ENCODE data around the gene MEF2A.

Gene MEF2A

GRCh38 chr15:99605990-99606389 lies 40.2 kb downstream of the MEF2A start:
- TF ChIP-seq ZFX (IDR thresholded peaks at IDR 0.05) (no peak), CTCF (conservative IDR thresholded peaks at IDR 0.05) (no peak)
- no peak overlapping the region for H3K27ac ChIP-seq

DNA sequence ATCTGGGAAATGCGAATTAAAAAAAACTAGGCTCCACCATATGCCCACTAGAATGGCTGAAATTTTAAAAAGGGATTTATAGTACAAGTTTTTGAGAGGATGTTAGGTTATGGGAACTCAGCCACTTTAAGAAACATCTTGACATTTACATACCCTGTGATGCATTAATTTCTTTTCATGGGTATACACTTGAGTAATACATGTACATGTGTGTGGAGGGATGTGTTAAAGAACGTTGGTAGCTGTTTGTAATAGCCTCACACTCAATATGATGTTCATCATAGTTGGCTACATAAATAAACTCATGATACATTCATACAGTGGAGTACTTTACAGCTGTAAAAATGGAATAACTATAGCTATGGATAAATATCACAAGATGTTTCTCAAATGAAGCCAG lies 40.9 kb downstream of the MEF2A start:
- TF ChIP-seq CTCF (conservative IDR thresholded peaks at IDR 0.05) = no peak
- TF ChIP-seq ZFX (IDR thresholded peaks at IDR 0.05) = no peak
- H3K27ac ChIP-seq = no peak overlapping the region

- TF ChIP-seq ZFX (IDR thresholded peaks at IDR 0.05) (no peak), CTCF (conservative IDR thresholded peaks at IDR 0.05) (no peak)
Measured at GRCh38 chr15:99613481-99613880, 47.7 kb downstream of the MEF2A start.

DNA sequence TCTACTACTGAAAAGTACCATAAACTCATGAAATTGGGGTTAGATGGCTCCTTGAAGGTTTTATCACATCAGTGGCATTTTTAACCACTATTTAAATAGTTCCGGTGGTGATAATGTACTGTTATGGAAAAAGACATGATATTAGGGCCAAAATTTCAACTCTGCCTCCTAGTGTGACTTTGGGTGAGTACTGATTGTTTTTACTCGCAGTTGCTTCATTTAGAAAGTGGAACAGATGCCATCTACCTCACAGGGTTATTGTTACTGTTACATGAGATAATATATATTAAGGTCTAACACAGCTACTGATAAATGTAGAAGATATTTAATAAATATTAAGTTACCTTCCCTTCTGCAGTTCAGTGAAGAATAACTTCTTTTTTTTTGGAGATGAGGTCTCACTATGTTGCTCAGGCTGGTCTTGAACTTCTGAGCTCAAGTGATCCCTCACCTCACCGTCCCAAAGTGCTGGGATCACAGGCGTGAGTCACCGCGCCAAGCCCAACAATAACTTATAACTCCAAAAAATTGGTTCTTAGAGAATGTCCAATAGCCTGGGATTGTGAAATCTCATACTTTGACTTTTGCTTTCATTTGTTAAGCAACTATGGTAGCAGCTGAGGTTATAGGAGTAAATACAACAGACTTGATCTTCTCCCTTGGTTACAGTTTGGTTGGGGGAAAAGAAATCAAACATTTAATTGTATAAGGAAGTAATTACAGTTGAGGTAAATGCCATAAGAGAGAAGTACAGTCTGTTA lies 48.3 kb downstream of the MEF2A start:
- TF ChIP-seq ZFX (IDR thresholded peaks at IDR 0.05) (no peak), CTCF (conservative IDR thresholded peaks at IDR 0.05) (no peak)
- H3K27ac ChIP-seq = no peak overlapping the region

More at GRCh38 chr15:99613481-99613880, 47.7 kb downstream of the MEF2A start:
- H3K27ac ChIP-seq = no peak overlapping the region

DNA sequence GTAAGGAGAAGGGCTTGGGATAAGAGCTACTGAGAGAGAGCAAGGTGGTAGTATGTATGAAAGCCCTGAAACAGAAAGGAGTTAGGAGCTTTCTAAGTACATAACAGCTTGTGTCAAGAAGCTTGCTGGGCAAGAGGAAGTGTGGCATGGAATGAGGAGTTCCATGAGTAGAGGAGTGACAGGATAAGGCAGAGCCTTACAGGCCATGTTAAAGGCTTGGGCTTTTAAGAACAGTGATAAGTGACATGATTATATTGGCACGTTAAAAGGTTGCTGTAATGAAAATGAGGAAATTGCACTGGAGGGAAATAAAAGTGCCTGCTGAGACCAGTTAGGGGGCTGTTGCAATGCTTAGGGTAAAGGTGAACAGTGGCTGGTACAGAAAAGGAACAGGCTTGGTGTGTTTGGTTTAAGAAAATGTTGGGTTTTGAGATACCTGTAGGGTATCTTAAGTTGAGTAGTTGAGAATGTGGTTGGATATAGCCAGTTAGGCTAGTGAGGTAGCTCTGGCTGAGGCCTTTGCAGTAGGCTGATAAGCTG lies 49.0 kb downstream of the MEF2A start:
- TF ChIP-seq CTCF (conservative IDR thresholded peaks at IDR 0.05) (no peak), ZFX (IDR thresholded peaks at IDR 0.05) (no peak)
- H3K27ac ChIP-seq = no peak overlapping the region

- TF ChIP-seq ZFX (IDR thresholded peaks at IDR 0.05) = no peak
- TF ChIP-seq CTCF (conservative IDR thresholded peaks at IDR 0.05) = no peak
- no peak overlapping the region for H3K27ac ChIP-seq
Measured at GRCh38 chr15:99615460-99615859, 49.7 kb downstream of the MEF2A start.

DNA sequence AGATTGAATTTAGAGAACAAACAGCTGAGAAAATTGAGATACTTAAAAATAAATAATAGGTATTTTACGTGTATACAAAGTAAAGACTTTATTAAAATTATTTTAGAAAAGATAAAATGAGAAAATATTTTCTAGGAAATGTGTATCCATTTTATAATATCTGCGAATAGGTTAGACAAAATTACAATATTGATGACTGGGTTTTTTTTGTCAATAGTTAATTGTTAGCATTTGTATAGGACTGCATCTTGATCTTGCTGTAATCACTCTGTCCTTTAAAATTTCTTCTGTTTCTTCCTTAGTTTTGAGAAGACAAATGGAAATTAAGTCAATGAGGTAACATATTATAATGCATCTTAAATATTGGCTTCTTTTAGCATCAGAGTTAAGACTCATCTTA lies 50.3 kb downstream of the MEF2A start:
- TF ChIP-seq CTCF (conservative IDR thresholded peaks at IDR 0.05) = no peak
- no peak for TF ChIP-seq ZFX (IDR thresholded peaks at IDR 0.05)
- no peak overlapping the region for H3K27ac ChIP-seq

All from C4-2B (cell line).